ENCODE measurements around the gene HKDC1. TPM values are rescaled to one million over a fixed set of nuclear protein-coding genes. Genes with fewer than 3 reads are reported as not detected.

The HKDC1 gene
- total RNA-seq, 4 donors from 2014 or later: 0.18 TPM; not detected in 3

GRCh38 chr10:69229616-69229916 lies 9.4 kb downstream of the HKDC1 start:
- ATAC-seq (peak in 1 of 2 donors; percentile 19), DNase-seq (no peak)
- H3K27me3 ChIP-seq: no peaks in the 10 kb centered on the region
- H3K36me3 ChIP-seq: no peaks in the 10 kb centered on the region
- intact Hi-C loops (cut with DNase I; ENCODE audit: low total_unique reads): no loop called here
- in situ Hi-C loops (cut with MboI; ENCODE audit: low sequenced_read_pairs in 4 of 4): loop anchor here (25.0 kb wide), 2 partner anchors 283 to 408 kb away; partner anchors contain the start of gene FAM241B (in 2 of the 4)
- no peak for TF ChIP-seq POLR2A (IDR thresholded peaks at IDR 0.05)
- TF ChIP-seq, protein P1, sequence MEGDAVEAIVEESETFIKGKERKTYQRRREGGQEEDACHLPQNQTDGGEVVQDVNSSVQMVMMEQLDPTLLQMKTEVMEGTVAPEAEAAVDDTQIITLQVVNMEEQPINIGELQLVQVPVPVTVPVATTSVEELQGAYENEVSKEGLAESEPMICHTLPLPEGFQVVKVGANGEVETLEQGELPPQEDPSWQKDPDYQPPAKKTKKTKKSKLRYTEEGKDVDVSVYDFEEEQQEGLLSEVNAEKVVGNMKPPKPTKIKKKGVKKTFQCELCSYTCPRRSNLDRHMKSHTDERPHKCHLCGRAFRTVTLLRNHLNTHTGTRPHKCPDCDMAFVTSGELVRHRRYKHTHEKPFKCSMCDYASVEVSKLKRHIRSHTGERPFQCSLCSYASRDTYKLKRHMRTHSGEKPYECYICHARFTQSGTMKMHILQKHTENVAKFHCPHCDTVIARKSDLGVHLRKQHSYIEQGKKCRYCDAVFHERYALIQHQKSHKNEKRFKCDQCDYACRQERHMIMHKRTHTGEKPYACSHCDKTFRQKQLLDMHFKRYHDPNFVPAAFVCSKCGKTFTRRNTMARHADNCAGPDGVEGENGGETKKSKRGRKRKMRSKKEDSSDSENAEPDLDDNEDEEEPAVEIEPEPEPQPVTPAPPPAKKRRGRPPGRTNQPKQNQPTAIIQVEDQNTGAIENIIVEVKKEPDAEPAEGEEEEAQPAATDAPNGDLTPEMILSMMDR (IDR thresholded peaks at IDR 0.05 in 4 of 5, conservative IDR thresholded peaks at IDR 0.05 in 1 of 5): no peak
- H3K9me3 ChIP-seq: no peaks in the 10 kb centered on the region
- H3K4me3 ChIP-seq: no peak overlapping the region
- no peak overlapping the region for H3K27ac ChIP-seq
- no peaks in the 10 kb centered on the region for H3K4me1 ChIP-seq

DNA sequence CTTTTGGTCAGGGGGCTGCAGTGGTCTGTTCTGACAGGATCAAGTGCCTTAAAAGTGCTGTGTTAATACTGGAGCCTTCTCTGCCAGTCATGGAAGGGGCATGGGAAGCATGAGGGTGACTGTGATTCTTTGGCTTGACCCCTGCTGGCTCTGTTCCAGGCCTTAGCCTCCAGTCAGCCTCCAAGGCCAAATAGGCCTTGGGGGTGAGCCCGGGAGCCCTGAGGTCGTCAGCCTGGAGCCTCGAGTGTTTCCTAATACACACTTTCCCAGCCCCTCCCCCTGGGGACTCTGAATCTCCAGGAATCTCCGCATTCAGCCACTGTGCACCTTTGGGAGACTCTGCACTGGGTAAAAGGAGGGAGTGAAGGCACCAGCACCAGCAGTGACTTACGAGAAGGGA lies 10.0 kb downstream of the HKDC1 start:
- H3K27ac ChIP-seq: no peak overlapping the region
- intact Hi-C loops (cut with DNase I; ENCODE audit: low total_unique reads): loop anchor here (10.0 kb wide), 1 partner anchor 275 kb away; no protein-coding TSS in a partner anchor
- no peak for ATAC-seq

GRCh38 chr10:69232252-69232651 lies 12.1 kb downstream of the HKDC1 start:
- in situ Hi-C loops (cut with MboI; ENCODE audit: low sequenced_read_pairs in 4 of 4): loop anchor here (5.0 to 25.0 kb wide), 4 partner anchors 155 to 405 kb away; partner anchors contain the start of gene FAM241B (in 2 of the 4)
- no peaks in the 10 kb centered on the region for H3K27me3 ChIP-seq
- no peak overlapping the region for H3K27ac ChIP-seq
- no peaks in the 10 kb centered on the region for H3K4me1 ChIP-seq
- TF ChIP-seq, protein P1 (IDR thresholded peaks at IDR 0.05 in 4 of 5, conservative IDR thresholded peaks at IDR 0.05 in 1 of 5): no peak
- TF ChIP-seq POLR2A (IDR thresholded peaks at IDR 0.05): no peak
- H3K4me3 ChIP-seq: no peak overlapping the region
- no peaks in the 10 kb centered on the region for H3K36me3 ChIP-seq
- ATAC-seq (no peak), DNase-seq (no peak)
- no peaks in the 10 kb centered on the region for H3K9me3 ChIP-seq
- intact Hi-C loops (cut with DNase I; ENCODE audit: low total_unique reads): loop anchor here (10.0 kb wide), 1 partner anchor 273 kb away; no protein-coding TSS in a partner anchor

More for the DNA sequence above, 10.0 kb downstream of the HKDC1 start:
- in situ Hi-C loops (cut with MboI; ENCODE audit: low sequenced_read_pairs in 4 of 4): loop anchor here (5.0 to 25.0 kb wide), 4 partner anchors 157 to 407 kb away; partner anchors contain the start of gene FAM241B (in 2 of the 4)
- H3K9me3 ChIP-seq: no peaks in the 10 kb centered on the region
- no peak for TF ChIP-seq POLR2A (IDR thresholded peaks at IDR 0.05)
- TF ChIP-seq, protein P1 (IDR thresholded peaks at IDR 0.05 in 4 of 5, conservative IDR thresholded peaks at IDR 0.05 in 1 of 5): no peak
- no peak for DNase-seq
- no peaks in the 10 kb centered on the region for H3K27me3 ChIP-seq
- H3K36me3 ChIP-seq: no peaks in the 10 kb centered on the region
- no peaks in the 10 kb centered on the region for H3K4me1 ChIP-seq
- no peak overlapping the region for H3K4me3 ChIP-seq

DNA sequence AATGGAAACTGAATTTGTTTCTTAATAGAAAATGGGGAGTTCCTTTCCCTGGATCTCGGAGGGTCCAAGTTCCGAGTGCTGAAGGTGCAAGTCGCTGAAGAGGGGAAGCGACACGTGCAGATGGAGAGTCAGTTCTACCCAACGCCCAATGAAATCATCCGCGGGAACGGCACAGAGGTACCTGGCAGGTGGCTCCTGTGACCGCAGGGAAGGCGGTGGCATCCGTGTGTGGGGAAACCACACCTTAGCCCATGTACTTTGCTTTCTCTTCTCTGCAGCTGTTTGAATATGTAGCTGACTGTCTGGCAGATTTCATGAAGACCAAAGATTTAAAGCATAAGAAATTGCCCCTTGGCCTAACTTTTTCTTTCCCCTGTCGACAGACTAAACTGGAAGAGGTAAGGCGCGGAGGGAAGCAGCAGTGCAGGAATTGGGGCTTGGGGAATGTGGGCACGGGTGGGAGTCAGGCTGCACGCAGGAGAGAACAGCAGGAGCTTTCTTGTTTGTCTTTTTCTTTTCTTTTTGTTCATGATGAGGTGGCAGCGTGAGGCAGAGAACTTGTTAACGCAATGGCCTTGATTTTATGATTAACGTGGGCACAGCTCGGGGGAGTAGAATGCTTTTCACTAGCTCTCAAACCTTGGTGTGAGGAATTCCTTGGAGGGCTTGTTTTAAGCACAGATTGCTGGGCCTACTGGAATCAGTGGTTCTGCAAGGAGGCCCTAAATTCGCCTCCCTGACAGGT lies 12.8 kb downstream of the HKDC1 start:
- H3K9me3 ChIP-seq: no peaks in the 10 kb centered on the region
- no peaks in the 10 kb centered on the region for H3K27me3 ChIP-seq
- H3K4me1 ChIP-seq: no peaks in the 10 kb centered on the region
- DNase-seq: no peak
- H3K4me3 ChIP-seq: no peak overlapping the region
- in situ Hi-C loops (cut with MboI; ENCODE audit: low sequenced_read_pairs in 4 of 4): loop anchor here (5.0 to 25.0 kb wide), 4 partner anchors 154 to 404 kb away; partner anchors contain the start of gene FAM241B (in 2 of the 4)
- no peaks in the 10 kb centered on the region for H3K36me3 ChIP-seq
- H3K27ac ChIP-seq: no peak overlapping the region
- ATAC-seq: no peak
- intact Hi-C loops (cut with DNase I; ENCODE audit: low total_unique reads): loop anchor here (10.0 kb wide), 1 partner anchor 272 kb away; no protein-coding TSS in a partner anchor
- no peak for TF ChIP-seq POLR2A (IDR thresholded peaks at IDR 0.05)
- TF ChIP-seq, protein P1 (IDR thresholded peaks at IDR 0.05 in 4 of 5, conservative IDR thresholded peaks at IDR 0.05 in 1 of 5): no peak
